NCI-H2081 treated with DMSO at 0.1 percent for 48 hours (cell line): ENCODE measurements around the gene CHRNA10.

Experiments
- DNase-seq: peaks from one replicate; lab custom pipeline; 2025; lab: John Stamatoyannopoulos, UW

The CHRNA10 gene

GRCh38 chr11:3632070-3632660 lies 39.0 kb downstream of the CHRNA10 start:
- DNase-seq, result no peak

- no peak for DNase-seq
These were observed 39.9 kb downstream of the CHRNA10 start for GRCh38 chr11:3631331-3631730.

- no peak for DNase-seq
These were observed 43.9 kb downstream of the CHRNA10 start for GRCh38 chr11:3627291-3627690.

GRCh38 chr11:3626250-3626960 lies 44.8 kb downstream of the CHRNA10 start:
- no peak for DNase-seq

GRCh38 chr11:3623767-3624458 lies 47.3 kb downstream of the CHRNA10 start:
- no peak for DNase-seq

- no peak for DNase-seq
These were observed 48.1 kb downstream of the CHRNA10 start for GRCh38 chr11:3623121-3623520.

GRCh38 chr11:3622521-3622920 lies 48.7 kb downstream of the CHRNA10 start:
- no peak for DNase-seq

- DNase-seq, result no peak
These were observed 53.2 kb downstream of the CHRNA10 start for GRCh38 chr11:3617990-3618389.

GRCh38 chr11:3616721-3617460 lies 54.3 kb downstream of the CHRNA10 start:
- DNase-seq, result no peak

GRCh38 chr11:3615998-3616397 lies 55.2 kb downstream of the CHRNA10 start:
- no peak for DNase-seq
